Endodermal cell (in vitro differentiated cells): ENCODE measurements around the gene FBXL7. TPM values are rescaled to one million over a fixed set of nuclear protein-coding genes. Genes with fewer than 3 reads are reported as not detected.

Experiments
- DNase-seq: peaks from one replicate; pipeline ENCODE4 v3.0.0-alpha.2; 2017
- H3K27ac ChIP-seq: 2 replicates; pipeline ENCODE4 v1.5.1; 2013; ENCODE audit warnings: mild to moderate bottlenecking, low read depth, low read length, moderate library complexity
- H3K27me3 ChIP-seq: 2 replicates; pipeline ENCODE4 v1.6.1; 2013; ENCODE audit warnings: mild to moderate bottlenecking, low read length, moderate library complexity; ENCODE audit not compliant: insufficient read depth, control insufficient read depth, poor library complexity, severe bottlenecking
- H3K36me3 ChIP-seq: 2 replicates; pipeline ENCODE4 v1.7.0; 2013; ENCODE audit warnings: mild to moderate bottlenecking, low read length, moderate library complexity; ENCODE audit not compliant: control insufficient read depth, insufficient read depth
- H3K4me1 ChIP-seq: one replicate; pipeline ENCODE4 v1.7.0; 2013; ENCODE audit warnings: low read length; ENCODE audit not compliant: control insufficient read depth, insufficient read depth
- H3K4me3 ChIP-seq: 2 replicates; pipeline ENCODE4 v1.5.1; 2013; ENCODE audit warnings: mild to moderate bottlenecking, low read length, moderate library complexity
- H3K9ac ChIP-seq: 2 replicates; pipeline ENCODE4 v1.6.1; 2013; ENCODE audit warnings: mild to moderate bottlenecking, low read length, moderate library complexity; ENCODE audit not compliant: poor library complexity, severe bottlenecking; ENCODE audit errors: extremely low read depth
- H3K9me3 ChIP-seq: 2 replicates; pipeline ENCODE4 v1.6.1; 2013; ENCODE audit warnings: mild to moderate bottlenecking, low read length, moderate library complexity; ENCODE audit not compliant: control insufficient read depth
- H3K27ac Mint-ChIP-seq: 2 replicates; pipeline ENCODE4 v1.8.0; 2020; ENCODE audit warnings: mixed read lengths
- H3K27me3 Mint-ChIP-seq: 2 replicates; pipeline ENCODE4 v1.8.0; 2021; ENCODE audit warnings: mild to moderate bottlenecking, mixed read lengths; ENCODE audit not compliant: insufficient read depth
- H3K36me3 Mint-ChIP-seq: 2 replicates; pipeline ENCODE4 v1.8.0; 2020; ENCODE audit warnings: low read depth, mixed read lengths
- H3K4me1 Mint-ChIP-seq: 2 replicates; pipeline ENCODE4 v1.8.0; 2020; ENCODE audit warnings: mixed read lengths
- H3K4me3 Mint-ChIP-seq: 2 replicates; pipeline ENCODE4 v1.8.0; 2020; ENCODE audit warnings: mild to moderate bottlenecking, moderate library complexity, mixed read lengths
- H3K9me3 Mint-ChIP-seq: 2 replicates; pipeline ENCODE4 v1.8.0; 2020; ENCODE audit warnings: mild to moderate bottlenecking, mixed read lengths
- CTCF ChIP-seq: fragments of 200-600 bp; sonication (generic); conservative IDR thresholded peaks from 2 replicates; pipeline ENCODE4 v1.5.0; 2021; ENCODE audit warnings: antibody characterized with exemption, mild to moderate bottlenecking
- WGBS, 2 experiments: methylation state at CpG; one replicate each; pipeline versions ENCODE4 v1.1.5 to v1.1.7; 2013; ENCODE audit warnings: missing lambda C conversion rate in 2 of 2, mixed read lengths in 1 of 2; ENCODE audit not compliant: insufficient coverage in 1 of 2, insufficient read length in 1 of 2; 5-methylcytosine and 5-hydroxymethylcytosine counted together
- total RNA-seq, 2 donors: library from RNA; stranded (reverse); fragmentation: NEBNext Ultra II Directional in 1 of 2; extraction: Animal tissue kit (Norgen Biotek cat#: 25700) in 1 of 2; gene quantifications; 2 replicates in 1 of 2; 3 replicates in 1 of 2; pipeline ENCODE4 v1.2.1, GENCODE V29; 2021

Gene FBXL7
- total RNA-seq, 2 donors from 2014 or later = 12.9 to 13.2 TPM

GRCh38 chr5:15717001-15717400 is 217.0 kb downstream of the FBXL7 start:
- Histone ChIP-seq H3K4me1 (peaks cover 3% of the 10 kb centered on the region), H3K27me3 (no peaks in the 10 kb centered on the region), H3K36me3 (no peaks in the 10 kb centered on the region), H3K9ac (no peak overlapping the region), H3K9me3 (no peaks in the 10 kb centered on the region), H3K27ac (no peak overlapping the region), H3K4me3 (no peak overlapping the region)
- no peak for TF ChIP-seq CTCF
- peaks cover 20% of the 10 kb centered on the region for H3K4me1 Mint-ChIP-seq
- DNase-seq = no peak
- WGBS, 2 experiments = 79 to 80% methylated on average over 4 of the region's 4 CpGs
- H3K36me3 Mint-ChIP-seq = peaks cover 5% of the 10 kb centered on the region
- no peaks in the 10 kb centered on the region for H3K9me3 Mint-ChIP-seq
- H3K27ac Mint-ChIP-seq = no peak overlapping the region
- no peak overlapping the region for H3K4me3 Mint-ChIP-seq
- H3K27me3 Mint-ChIP-seq = no peaks in the 10 kb centered on the region

- H3K4me3 Mint-ChIP-seq = no peak overlapping the region
- H3K9ac ChIP-seq = no peak overlapping the region
- WGBS, 2 experiments = 88 to 95% methylated on average over 6 to 8 of the region's 8 CpGs
Observed at GRCh38 chr5:15718421-15719179, 218.6 kb downstream of the FBXL7 start.

GRCh38 chr5:15719784-15720183 is 219.8 kb downstream of the FBXL7 start:
- H3K27me3 ChIP-seq = no peaks in the 10 kb centered on the region
- H3K4me1 ChIP-seq = peaks cover 3% of the 10 kb centered on the region
- H3K27ac ChIP-seq = no peak overlapping the region
- WGBS, 2 experiments = 94 to 100% methylated on average over 3 to 4 of the region's 4 CpGs
- Mint-ChIP-seq H3K27me3 (no peaks in the 10 kb centered on the region), H3K27ac (no peak overlapping the region), H3K9me3 (peaks cover under 1% of the 10 kb centered on the region), H3K4me1 (peaks cover 20% of the 10 kb centered on the region), H3K4me3 (no peak overlapping the region), H3K36me3 (no peaks in the 10 kb centered on the region)
- no peak overlapping the region for H3K9ac ChIP-seq
- TF ChIP-seq CTCF = no peak
- peaks cover 4% of the 10 kb centered on the region for H3K9me3 ChIP-seq
- DNase-seq = no peak
- no peaks in the 10 kb centered on the region for H3K36me3 ChIP-seq
- H3K4me3 ChIP-seq = no peak overlapping the region

More at GRCh38 chr5:15718421-15719179, 218.6 kb downstream of the FBXL7 start:
- H3K36me3 Mint-ChIP-seq = no peaks in the 10 kb centered on the region
- H3K9me3 Mint-ChIP-seq = no peaks in the 10 kb centered on the region
- peaks cover 20% of the 10 kb centered on the region for H3K4me1 Mint-ChIP-seq
- Histone ChIP-seq H3K4me1 (peaks cover 3% of the 10 kb centered on the region), H3K27ac (no peak overlapping the region), H3K4me3 (no peak overlapping the region), H3K27me3 (no peaks in the 10 kb centered on the region), H3K9me3 (no peaks in the 10 kb centered on the region), H3K36me3 (no peaks in the 10 kb centered on the region)
- H3K27ac Mint-ChIP-seq = no peak overlapping the region
- no peak for DNase-seq
- no peak for TF ChIP-seq CTCF
- H3K27me3 Mint-ChIP-seq = no peaks in the 10 kb centered on the region
